Stimulated activated CD8-positive, alpha-beta memory T cell treated with anti-CD3 and anti-CD28 coated beads, Interleukin-4, amount 100 ng/mL, for 1 hour (primary cell): Measurements from ENCODE around the gene PROCA1.
"Not testable (repeated sequence)": the region's sequence is repeated elsewhere in the genome, so short reads cannot be mapped to it uniquely, and the experiment has no call there.

Source experiments
- DNase-seq, 2 donors: peaks; one replicate each; pipeline ENCODE4 v3.0.0-alpha.2; 2020; ENCODE audit warnings: low read depth in 2 of 2, low spot score in 1 of 2

Gene PROCA1

GRCh38 chr17:28675980-28676379, 35.7 kb downstream of the PROCA1 start:
- no peak for DNase-seq

- DNase-seq: no peak
Observed at GRCh38 chr17:28675490-28675889, 36.2 kb downstream of the PROCA1 start.

- DNase-seq: no peak
Observed at GRCh38 chr17:28669918-28670317, 41.8 kb downstream of the PROCA1 start.

GRCh38 chr17:28667870-28668269, 43.8 kb downstream of the PROCA1 start:
- no peak for DNase-seq

- no peak for DNase-seq
Observed at GRCh38 chr17:28665994-28666393, 45.7 kb downstream of the PROCA1 start.

GRCh38 chr17:28663723-28664122, 48.0 kb downstream of the PROCA1 start:
- DNase-seq: no peak

GRCh38 chr17:28662527-28662829, 49.2 kb downstream of the PROCA1 start:
- DNase-seq: no peak

GRCh38 chr17:28661635-28662526, 49.8 kb downstream of the PROCA1 start, which contains the start of the genes SDF2 and SUPT6H:
Gene SDF2, minus strand, starts transcription at chr17:28661906. Its CDS starts 30 bp downstream, at chr17:28661876.
Gene SUPT6H, plus strand, starts transcription at chr17:28662205. Its CDS starts 11,197 bp downstream, at chr17:28673402.
- peak; percentile 89 to 95 for DNase-seq

- DNase-seq: not testable (repeated sequence)
Observed at GRCh38 chr17:28659497-28659881, 52.2 kb downstream of the PROCA1 start.

GRCh38 chr17:28658766-28659496, 52.8 kb downstream of the PROCA1 start:
- not testable (repeated sequence) for DNase-seq

- DNase-seq: not testable (repeated sequence)
Observed at GRCh38 chr17:28658342-28658741, 53.3 kb downstream of the PROCA1 start.

GRCh38 chr17:28657756-28658155, 53.9 kb downstream of the PROCA1 start:
- no peak for DNase-seq

GRCh38 chr17:28655160-28655559, 56.5 kb downstream of the PROCA1 start:
- no peak for DNase-seq
